A549 treated with CpdA at 1 μM for 4 hours (cell line): ENCODE measurements around the gene OR2T8. TPM values are rescaled to one million over a fixed set of nuclear protein-coding genes. Genes with fewer than 3 reads are reported as not detected.

Experiments used
- total RNA-seq: library from RNA; stranded (reverse); fragments of 200-300 nt; extraction: Qiagen RNA extraction; gene quantifications from 5 replicates; pipeline ENCODE4 v1.2.3, GENCODE V29; 2022; ENCODE audit warnings: low read depth

Gene OR2T8
- total RNA-seq: not detected in 5 replicates

DNA sequence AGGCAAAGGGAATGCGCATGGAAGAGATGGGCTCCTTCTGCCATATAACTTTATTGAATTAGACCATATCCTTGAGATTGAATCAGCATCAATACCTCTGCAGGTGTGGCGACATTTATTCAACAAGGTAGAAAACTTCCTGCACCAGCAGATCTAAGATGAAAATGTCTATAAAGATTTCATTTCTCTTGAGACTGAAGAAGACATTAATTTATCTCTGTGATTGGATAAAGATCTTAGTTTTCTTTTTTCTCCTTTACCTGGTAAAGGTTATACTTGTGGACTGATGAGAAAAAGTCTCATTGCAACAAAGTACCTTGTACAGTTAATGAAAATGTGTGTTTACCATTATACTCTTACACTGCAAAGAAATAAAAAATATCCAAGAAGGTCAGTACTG lies at the start of gene OR2T8:
OR2T8 (plus strand) TSS at position 301 of the 400 bp plus-strand sequence. CDS start 766 bp downstream, outside the sequence.

GRCh38 chr1:247895163-247895637 lies 24.9 kb upstream of the OR2T8 start, which contains the start of gene OR2W3:
OR2W3 (plus strand) TSS chr1:247895587; CDS start chr1:247895587, 0 bp downstream.

DNA sequence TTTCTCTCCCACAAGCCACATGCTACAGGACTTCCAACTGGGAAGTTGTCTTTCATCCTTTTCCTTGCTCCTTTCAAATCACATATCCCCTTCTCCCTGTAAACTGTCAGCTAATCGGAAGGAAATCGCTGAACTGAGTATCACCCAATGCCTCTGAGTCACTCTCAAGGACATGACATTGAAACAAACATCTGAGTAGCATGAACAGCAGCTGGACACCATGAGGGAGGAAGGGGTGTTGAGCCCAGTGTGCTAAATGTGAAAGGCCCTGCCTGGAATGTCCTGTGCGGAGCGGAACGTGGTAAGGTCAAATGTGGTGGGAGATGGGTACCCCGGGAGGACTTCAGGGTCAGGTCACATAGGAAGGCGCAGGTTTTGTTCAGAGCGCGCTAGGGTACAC lies 4.8 kb downstream of the OR2T8 start, which contains the start of gene OR2AJ1:
OR2AJ1 (plus strand) TSS at position 22 of the 400 bp plus-strand sequence. CDS start 8,880 bp downstream, outside the sequence.

DNA sequence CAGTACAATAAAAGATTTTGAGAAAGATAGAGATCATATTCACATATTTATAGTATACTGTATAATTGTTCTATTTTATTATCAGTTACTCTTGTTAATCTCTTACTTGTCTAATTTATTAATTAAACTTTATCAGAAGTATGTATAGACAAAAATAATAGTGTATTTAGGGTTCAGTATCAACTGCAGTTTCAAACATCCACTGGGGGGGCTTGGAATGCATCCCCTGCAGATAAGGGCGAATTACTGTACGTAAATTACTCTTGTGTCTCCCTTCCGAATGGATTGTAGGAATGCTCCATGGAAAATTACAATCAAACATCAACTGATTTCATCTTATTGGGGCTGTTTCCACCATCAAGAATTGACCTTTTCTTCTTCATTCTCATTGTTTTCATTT lies 28.5 kb downstream of the OR2T8 start, which contains the start of gene OR2L8:
OR2L8 (plus strand) TSS at position 301 of the 400 bp plus-strand sequence; CDS start at position 301, 0 bp downstream.

GRCh38 chr1:247964933-247965332 lies 44.9 kb downstream of the OR2T8 start, which contains the start of gene OR2AK2:
OR2AK2 (plus strand) TSS chr1:247965233; CDS start chr1:247965377, 144 bp downstream.

Other genes with a start within 250 kb of the OR2T8 start
- gene OR13G1, start 240.5 kb upstream of the OR2T8 start, total RNA-seq: not detected in 5 replicates
- not detected in 5 replicates for gene OR6F1, start 203.6 kb upstream of the OR2T8 start, total RNA-seq
- gene OR14K1, start 181.6 kb upstream of the OR2T8 start, total RNA-seq: not detected in 5 replicates
- gene OR14A2, start 172.1 kb upstream of the OR2T8 start, total RNA-seq: not detected in 5 replicates
- not detected in 5 replicates for gene OR1C1, start 159.7 kb upstream of the OR2T8 start, total RNA-seq
- not detected in 5 replicates for gene OR14A16, start 96.1 kb upstream of the OR2T8 start, total RNA-seq
- not detected in 5 replicates for gene OR11L1, start 78.4 kb upstream of the OR2T8 start, total RNA-seq
- gene TRIM58, start 63.1 kb upstream of the OR2T8 start, total RNA-seq: not detected in 5 replicates
- gene OR2W3, start 24.7 kb upstream of the OR2T8 start, total RNA-seq: not detected in 5 replicates
- not detected in 5 replicates for gene OR2AJ1, start 4.6 kb downstream of the OR2T8 start, total RNA-seq
- not detected in 5 replicates for gene OR2L8, start 28.6 kb downstream of the OR2T8 start, total RNA-seq
- gene OR2AK2, start 45.0 kb downstream of the OR2T8 start, total RNA-seq: not detected in 5 replicates
- not detected in 5 replicates for gene OR2L5, start 93.4 kb downstream of the OR2T8 start, total RNA-seq
- 0.01 TPM in 1 of 5 replicates, not detected in the others for gene OR2L2, start 109.8 kb downstream of the OR2T8 start, total RNA-seq
- gene OR2L3, start 126.6 kb downstream of the OR2T8 start, total RNA-seq: not detected in 5 replicates
- gene OR2L13, start 174.9 kb downstream of the OR2T8 start, total RNA-seq: not detected in 5 replicates
- gene OR2M5, start 224.9 kb downstream of the OR2T8 start, total RNA-seq: not detected in 5 replicates